HEK293T (cell line): Measurements from ENCODE around the gene RGS3.

Experiments
- ARNT ChIP-seq: fragments of 450-650 bp; IDR thresholded peaks from 2 replicates; pipeline ENCODE4 v1.6.1; 2017; ENCODE audit warnings: mild to moderate bottlenecking
- BHLHE40 ChIP-seq: fragments of 450-650 bp; IDR thresholded peaks from 2 replicates; pipeline ENCODE4 v1.6.1; 2016; ENCODE audit warnings: mild to moderate bottlenecking, moderate library complexity, borderline replicate concordance
- CTBP1 ChIP-seq: fragments of 450-650 bp; IDR thresholded peaks from 2 replicates; pipeline ENCODE4 v1.6.1; 2016; ENCODE audit warnings: borderline replicate concordance
- ELF4 ChIP-seq: fragments of 450-650 bp; IDR thresholded peaks from 2 replicates; pipeline ENCODE4 v1.6.1; 2017; ENCODE audit warnings: antibody characterized with exemption
- FOXA1 ChIP-seq: fragments of 450-650 bp; IDR thresholded peaks from 2 replicates; pipeline ENCODE4 v1.6.1; 2016; ENCODE audit warnings: mild to moderate bottlenecking
- FOXK2 ChIP-seq: fragments of 450-650 bp; IDR thresholded peaks from 2 replicates; pipeline ENCODE4 v1.6.1; 2016; ENCODE audit warnings: mild to moderate bottlenecking
- FOXM1 ChIP-seq: fragments of 450-650 bp; IDR thresholded peaks from 2 replicates; pipeline ENCODE4 v1.6.1; 2017; ENCODE audit warnings: mild to moderate bottlenecking, borderline replicate concordance
- NFRKB ChIP-seq: fragments of 450-650 bp; IDR thresholded peaks from 2 replicates; pipeline ENCODE4 v1.6.1; 2016; ENCODE audit warnings: mild to moderate bottlenecking, moderate library complexity
- SP1 ChIP-seq: fragments of 450-650 bp; IDR thresholded peaks from 2 replicates; pipeline ENCODE4 v1.6.1; 2017
- SUZ12 ChIP-seq: fragments of 450-650 bp; IDR thresholded peaks from 2 replicates; pipeline ENCODE4 v1.6.1; 2016; ENCODE audit warnings: mild to moderate bottlenecking
- ZNF384 ChIP-seq: fragments of 450-650 bp; IDR thresholded peaks from 2 replicates; pipeline ENCODE4 v1.6.1; 2016
- TF ChIP-seq, protein P1 (sequence below): fragments of 450-650 bp; IDR thresholded peaks from 2 replicates; pipeline ENCODE4 v1.6.1; 2016

DNA sequence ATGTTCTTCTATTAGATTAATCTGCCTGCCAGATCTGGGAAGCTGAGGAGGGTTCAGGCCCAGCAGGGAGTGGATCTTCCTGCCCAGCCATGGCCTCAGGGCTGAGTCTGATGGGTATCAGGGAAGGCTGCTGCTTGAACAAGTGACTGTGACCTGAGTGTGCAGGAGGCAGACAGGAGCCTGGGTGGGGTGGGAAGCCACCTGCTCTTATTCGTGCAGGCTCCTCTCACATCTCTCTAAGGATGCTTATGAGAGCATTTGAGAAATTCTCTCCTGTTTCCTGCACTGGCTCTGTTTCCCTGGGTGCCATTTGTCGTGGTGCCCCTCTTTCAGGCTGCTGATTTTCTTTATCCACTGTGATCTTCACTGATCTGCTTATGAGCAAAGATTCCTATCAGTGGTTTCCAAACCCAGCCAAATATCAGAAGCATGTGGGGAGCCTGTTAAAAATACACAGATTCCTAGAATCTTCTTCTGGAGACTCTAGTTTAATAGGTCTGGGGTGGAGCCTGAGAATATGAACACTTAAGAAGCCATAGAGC is 2.1 kb downstream of the RGS3 start:
- TF ChIP-seq, protein P1, sequence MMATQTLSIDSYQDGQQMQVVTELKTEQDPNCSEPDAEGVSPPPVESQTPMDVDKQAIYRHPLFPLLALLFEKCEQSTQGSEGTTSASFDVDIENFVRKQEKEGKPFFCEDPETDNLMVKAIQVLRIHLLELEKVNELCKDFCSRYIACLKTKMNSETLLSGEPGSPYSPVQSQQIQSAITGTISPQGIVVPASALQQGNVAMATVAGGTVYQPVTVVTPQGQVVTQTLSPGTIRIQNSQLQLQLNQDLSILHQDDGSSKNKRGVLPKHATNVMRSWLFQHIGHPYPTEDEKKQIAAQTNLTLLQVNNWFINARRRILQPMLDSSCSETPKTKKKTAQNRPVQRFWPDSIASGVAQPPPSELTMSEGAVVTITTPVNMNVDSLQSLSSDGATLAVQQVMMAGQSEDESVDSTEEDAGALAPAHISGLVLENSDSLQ, result no peak
- TF ChIP-seq ARNT (no peak), FOXM1 (no peak), SUZ12 (no peak), ZNF384 (no peak), SP1 (no peak), NFRKB (no peak), FOXA1 (no peak), BHLHE40 (no peak), ELF4 (no peak), FOXK2 (no peak), CTBP1 (no peak)
